Ascending aorta (tissue), 2 donors: ENCODE results near the gene TRIM2. TPM values are rescaled to one million over a fixed set of nuclear protein-coding genes. Genes with fewer than 3 reads are reported as not detected.
"Not testable (repeated sequence)": the region's sequence is repeated elsewhere in the genome, so short reads cannot be mapped to it uniquely, and the experiment has no call there.

ENCODE experiments used
- DNase-seq, 2 donors: peaks; one replicate each; pipeline ENCODE4 v3.0.0-alpha.2; 2019; ENCODE audit warnings: low spot score in 2 of 2
- H3K27ac ChIP-seq, 2 donors: fragments of 200-600 bp; sonication (generic); one replicate each; pipeline ENCODE4 v1.5.1; 2016 to 2017; ENCODE audit warnings: mild to moderate bottlenecking in 1 of 2
- H3K27me3 ChIP-seq: fragments of 200-600 bp; sonication (generic); one replicate; pipeline ENCODE4 v1.5.1; 2017
- H3K36me3 ChIP-seq, 2 donors: fragments of 200-600 bp; sonication (generic); one replicate each; pipeline ENCODE4 v1.5.1; 2016
- H3K4me1 ChIP-seq, 2 donors: fragments of 200-600 bp; sonication (generic); one replicate each; pipeline ENCODE4 v1.5.1; 2016 to 2017; ENCODE audit warnings: mild to moderate bottlenecking in 1 of 2
- H3K4me3 ChIP-seq, 2 donors: fragments of 200-600 bp; sonication (generic); one replicate each; pipeline ENCODE4 v1.5.1; 2016 to 2017; ENCODE audit warnings: mild to moderate bottlenecking in 1 of 2
- H3K9me3 ChIP-seq, 2 donors: fragments of 200-600 bp; sonication (generic); one replicate each; pipeline ENCODE4 v1.5.1; 2016
- CTCF ChIP-seq, 3 experiments: fragments of 200-600 bp in 2 of 3; fragments of 450-650 bp in 1 of 3; sonication (generic) in 2 of 3; IDR thresholded peaks; one replicate each; pipeline ENCODE4 v1.5.1; 2016 to 2019; ENCODE audit warnings: antibody characterized with exemption in 3 of 3, mild to moderate bottlenecking in 1 of 3, moderate library complexity in 1 of 3
- intact Hi-C: fragments of 100-400 bp; cut with DNase I; formaldehyde crosslinking; loops from one replicate; pipeline ENCODE4 v1.15.1; 2023
- total RNA-seq: library from RNA; depleted of rRNA; stranded (reverse); fragments of >200 nt; gene quantifications from one replicate; pipeline ENCODE4 v1.1.0, GENCODE V29; 2016

TRIM2 gene
- total RNA-seq, 1 donor from 2014 or later = 33.3 TPM

- intact Hi-C loops = loop anchor here (1.0 kb wide), 1 partner anchor 63 kb away; no protein-coding TSS in a partner anchor
- peaks cover 0 to 3% of the 10 kb centered on the region in 2 donors for H3K9me3 ChIP-seq
- no peak for TF ChIP-seq CTCF (IDR thresholded peaks at IDR 0.05)
- peak overlapping the region; percentile 34 to 36 for H3K27ac ChIP-seq
- no peak overlapping the region for H3K4me3 ChIP-seq
- DNase-seq = no peak
- H3K4me1 ChIP-seq = peaks cover 0 to 2% of the 10 kb centered on the region in 2 donors
- no peaks in the 10 kb centered on the region for H3K36me3 ChIP-seq
- no peaks in the 10 kb centered on the region for H3K27me3 ChIP-seq
Observed at GRCh38 chr4:153159728-153160221, 44.5 kb upstream of the TRIM2 start.

- peaks cover 0 to 8% of the 10 kb centered on the region in 2 donors for H3K9me3 ChIP-seq
- no peak overlapping the region for H3K4me3 ChIP-seq
- peaks cover 0 to 2% of the 10 kb centered on the region in 2 donors for H3K4me1 ChIP-seq
- no peaks in the 10 kb centered on the region for H3K36me3 ChIP-seq
- no peak overlapping the region for H3K27ac ChIP-seq
- DNase-seq = no peak
- no peaks in the 10 kb centered on the region for H3K27me3 ChIP-seq
- intact Hi-C loops = no loop called here
- TF ChIP-seq CTCF (IDR thresholded peaks at IDR 0.05) = no peak
Observed at GRCh38 chr4:153160821-153161220, 43.4 kb upstream of the TRIM2 start.

- peaks cover 0 to 8% of the 10 kb centered on the region in 2 donors for H3K9me3 ChIP-seq
- peaks cover 0 to 2% of the 10 kb centered on the region in 2 donors for H3K4me1 ChIP-seq
- H3K27ac ChIP-seq = no peak overlapping the region
- peak in 1 of 2 donors; percentile 24 for DNase-seq
- H3K4me3 ChIP-seq = no peak overlapping the region
- TF ChIP-seq CTCF (IDR thresholded peaks at IDR 0.05) = no peak
- no peaks in the 10 kb centered on the region for H3K36me3 ChIP-seq
- intact Hi-C loops = no loop called here
- H3K27me3 ChIP-seq = no peaks in the 10 kb centered on the region
Observed at GRCh38 chr4:153161226-153161963, 42.8 kb upstream of the TRIM2 start.

GRCh38 chr4:153165236-153165635 lies 39.0 kb upstream of the TRIM2 start:
- H3K4me3 ChIP-seq, intact Hi-C loops: not testable (repeated sequence)

GRCh38 chr4:153166716-153167501 lies 37.3 kb upstream of the TRIM2 start:
- intact Hi-C loops = no loop called here
- Histone ChIP-seq H3K4me1 (no peaks in the 10 kb centered on the region), H3K27ac (no peak overlapping the region), H3K9me3 (peaks cover 0 to 8% of the 10 kb centered on the region in 2 donors), H3K27me3 (no peaks in the 10 kb centered on the region), H3K4me3 (no peak overlapping the region), H3K36me3 (no peaks in the 10 kb centered on the region)
- no peak for TF ChIP-seq CTCF (IDR thresholded peaks at IDR 0.05)
- DNase-seq = no peak

More at GRCh38 chr4:153165236-153165635, 39.0 kb upstream of the TRIM2 start:
- H3K4me1 ChIP-seq, H3K9me3 ChIP-seq, H3K36me3 ChIP-seq, H3K27me3 ChIP-seq, H3K27ac ChIP-seq, DNase-seq: not testable (repeated sequence)

- no peak for DNase-seq
Observed at GRCh38 chr4:153169776-153170175, 34.5 kb upstream of the TRIM2 start.

More at GRCh38 chr4:153169776-153170175, 34.5 kb upstream of the TRIM2 start:
- H3K36me3 ChIP-seq = no peaks in the 10 kb centered on the region
- H3K4me3 ChIP-seq = no peak overlapping the region
- no peak for TF ChIP-seq CTCF (IDR thresholded peaks at IDR 0.05)
- no peak overlapping the region for H3K27ac ChIP-seq
- no peaks in the 10 kb centered on the region for H3K27me3 ChIP-seq
- peaks cover 0 to 5% of the 10 kb centered on the region in 2 donors for H3K9me3 ChIP-seq
- H3K4me1 ChIP-seq = no peaks in the 10 kb centered on the region
- intact Hi-C loops = no loop called here
